SK-N-SH treated with all-trans-retinoic acid at 6 μM for 48 hours (cell line): ENCODE results near the gene MATCAP1.

Experiments
- CSDC2 ChIP-seq: fragments of 250-450 bp; sonication (Bioruptor Pico); IDR thresholded peaks from 2 replicates; pipeline ENCODE4 v1.5.0; 2020; ENCODE audit warnings: mild to moderate bottlenecking, moderate library complexity
- TCF4 ChIP-seq: fragments of 250-450 bp; sonication (Bioruptor Pico); IDR thresholded peaks from 2 replicates; pipeline ENCODE4 v1.8.0; 2021; ENCODE audit warnings: mild to moderate bottlenecking, moderate library complexity, borderline replicate concordance
- TOX ChIP-seq: fragments of 250-450 bp; sonication (Bioruptor Pico); IDR thresholded peaks from 2 replicates; pipeline ENCODE4 v1.8.0; 2021; ENCODE audit warnings: mild to moderate bottlenecking, moderate library complexity, borderline replicate concordance
- TSHZ2 ChIP-seq: fragments of 250-450 bp; sonication (Bioruptor Pico); IDR thresholded peaks from 2 replicates; pipeline ENCODE4 v1.5.0; 2020; ENCODE audit warnings: mild to moderate bottlenecking, moderate library complexity
- ZC3H10 ChIP-seq: fragments of 250-450 bp; sonication (Bioruptor Pico); IDR thresholded peaks from 2 replicates; pipeline ENCODE4 v1.5.1; 2021; ENCODE audit warnings: mild to moderate bottlenecking, moderate library complexity
- ZNF565 ChIP-seq: fragments of 450-650 bp; formaldehyde crosslinking; conservative IDR thresholded peaks from 2 replicates; pipeline ENCODE4 v1.5.0; 2020; ENCODE audit warnings: low read depth, mild to moderate bottlenecking, moderate library complexity
- ZNF70 ChIP-seq: fragments of 450-650 bp; formaldehyde crosslinking; IDR thresholded peaks from 2 replicates; pipeline ENCODE4 v1.5.0; 2020; ENCODE audit warnings: mild to moderate bottlenecking, moderate library complexity

GRCh38 chr16:67226804-67227566, 43.2 kb upstream of the MATCAP1 start, which contains the start of gene TMEM208:
- TF ChIP-seq ZNF565 (CRISPR knock-in tag) (no peak), ZNF70 (no peak), TOX (no peak), TSHZ2 (CRISPR knock-in tag) (no peak), ZC3H10 (CRISPR knock-in tag) (no peak), CSDC2 (no peak), TCF4 (CRISPR knock-in tag) (no peak)
